Activated T-cell treated with anti-CD3 and anti-CD28 coated beads, Interleukin-2, amount 50 U/mL, for 1 hour (primary cell): Measurements from ENCODE around the gene PELI1.

Experiments used
- DNase-seq: peaks from one replicate; pipeline ENCODE4 v3.0.0-alpha.2; 2020

Gene PELI1

DNA sequence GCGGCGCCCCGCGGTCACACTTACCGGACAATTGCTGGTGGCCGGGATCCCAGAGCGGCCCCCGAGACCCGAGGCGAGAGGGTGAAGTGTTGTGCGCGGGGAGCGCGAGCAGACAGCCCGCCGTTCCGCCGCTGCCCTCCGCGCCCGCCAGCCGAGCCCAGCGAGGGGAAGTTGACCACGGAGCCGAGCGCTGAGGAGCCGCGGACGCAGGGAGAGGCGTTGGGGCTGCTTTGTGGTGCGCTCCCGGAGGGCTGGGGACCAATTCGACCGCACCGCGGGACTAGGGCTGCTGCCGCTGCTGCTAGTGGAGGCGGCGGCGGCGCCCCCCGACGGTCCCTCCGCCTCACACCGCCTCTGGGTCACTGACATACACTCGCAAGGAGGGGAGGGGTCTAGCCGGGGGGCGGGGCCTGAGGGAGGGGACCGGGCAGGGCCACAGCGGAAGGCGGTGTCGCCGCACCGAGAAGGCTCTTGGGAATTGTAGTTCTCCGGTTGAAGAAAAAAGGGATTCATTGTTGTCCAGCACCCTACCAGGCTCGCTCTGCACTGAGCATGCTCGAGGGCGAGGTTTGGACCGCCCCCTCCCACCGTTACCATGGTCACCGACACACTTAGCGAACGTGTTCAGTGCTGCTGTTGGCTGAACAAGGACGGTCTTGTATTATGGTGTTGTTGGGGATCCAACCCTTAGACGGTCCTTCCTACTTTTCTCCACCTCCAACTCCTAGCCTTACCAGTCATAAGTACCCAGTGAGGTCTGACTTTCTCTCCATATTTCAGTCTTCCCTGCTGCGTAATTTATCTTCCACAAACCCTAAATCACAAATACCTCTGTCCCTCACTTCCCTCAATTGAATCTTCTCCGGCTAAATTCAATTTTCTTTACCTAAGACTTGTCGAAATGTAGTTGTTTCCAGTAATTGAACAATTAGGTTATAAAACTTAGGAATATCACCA is at the start of gene PELI1:
TSS of gene PELI1 (minus strand) at position 364 of the 957 bp plus-strand sequence. CDS start 36,110 bp downstream, outside the sequence.
- peak; percentile 90 for DNase-seq

DNA sequence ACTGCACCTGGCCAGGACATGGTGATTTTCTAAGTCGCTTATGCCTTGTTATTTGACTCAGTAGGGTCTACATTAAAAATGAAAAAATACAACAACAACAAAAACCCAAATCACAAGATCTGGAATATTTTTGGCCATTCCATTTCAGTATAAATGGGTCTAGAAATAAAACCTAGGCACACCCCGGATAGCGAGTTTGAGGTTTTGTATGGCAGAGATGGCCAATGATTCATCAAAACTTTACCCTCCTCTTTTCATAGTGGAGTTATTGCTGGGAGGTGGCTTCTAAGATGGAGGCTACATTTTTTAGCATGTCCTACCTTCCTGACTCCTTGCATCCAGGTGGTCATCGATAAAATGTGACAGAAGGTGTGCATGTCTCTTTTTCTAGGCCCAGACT is 49.3 kb upstream of the PELI1 start:
- no peak for DNase-seq

DNA sequence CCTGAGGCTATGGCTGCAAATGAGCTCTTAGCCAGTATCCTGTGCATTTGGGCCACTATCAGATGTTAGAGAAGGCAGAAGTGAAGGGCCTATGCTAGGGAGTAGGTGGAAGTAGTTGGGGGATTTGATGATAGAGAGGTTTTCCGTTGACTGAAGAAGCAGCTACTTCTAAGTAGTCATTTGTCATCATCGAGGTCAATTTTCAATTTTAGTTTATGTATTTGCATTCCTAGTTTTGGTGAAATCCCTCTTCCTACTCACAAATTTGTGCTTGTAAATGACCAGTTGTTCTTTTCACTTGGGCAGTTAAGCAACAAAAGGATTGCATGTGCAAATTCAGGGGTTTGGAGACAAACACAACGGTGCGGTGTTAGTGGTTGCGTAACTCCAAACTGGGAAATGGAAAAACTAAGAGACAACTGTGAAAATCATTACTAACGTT is 48.5 kb upstream of the PELI1 start:
- no peak for DNase-seq

DNA sequence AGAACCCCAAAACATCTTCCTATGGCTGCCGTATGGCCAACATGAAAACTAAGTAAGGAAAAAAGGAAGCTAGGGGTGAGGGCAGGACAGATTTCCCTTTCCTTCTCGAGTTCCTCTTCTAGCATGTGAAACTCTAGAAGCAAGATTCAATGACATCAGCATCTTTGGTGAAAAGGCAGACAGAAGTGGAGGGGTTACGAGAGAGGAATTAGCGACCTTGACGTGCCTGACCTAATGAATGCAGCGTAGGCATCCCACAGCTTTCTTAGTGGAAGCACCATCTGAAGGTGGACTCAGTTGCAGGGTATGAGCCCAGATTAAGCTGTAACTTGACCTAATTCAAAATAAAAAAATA is 47.9 kb upstream of the PELI1 start:
- DNase-seq: no peak

DNA sequence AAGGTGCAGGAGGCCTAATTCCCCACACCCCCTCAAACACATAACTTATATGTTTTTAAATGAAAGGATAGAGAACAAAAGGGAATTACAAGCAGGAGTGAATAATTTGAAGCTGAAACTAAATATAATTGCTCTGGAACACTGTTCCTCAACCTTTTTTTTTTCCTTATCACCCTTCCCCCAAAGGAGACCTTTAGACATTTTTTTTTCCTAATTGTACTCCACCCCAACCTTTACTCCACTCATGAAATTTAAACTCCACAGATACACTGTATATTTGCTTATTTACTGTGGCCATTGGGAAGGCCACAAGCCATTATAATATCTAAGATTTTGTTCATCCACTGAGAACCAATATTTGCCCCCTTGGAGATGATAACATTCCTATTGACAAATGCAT is 45.4 kb upstream of the PELI1 start:
- DNase-seq: no peak

GRCh38 chr2:64189167-64189566 is 44.9 kb upstream of the PELI1 start:
- no peak for DNase-seq

GRCh38 chr2:64186699-64187605 is 42.7 kb upstream of the PELI1 start:
- no peak for DNase-seq

- DNase-seq: no peak
Observed at GRCh38 chr2:64179582-64180321, 35.5 kb upstream of the PELI1 start.

- DNase-seq: no peak
Observed at GRCh38 chr2:64177315-64177714, 33.1 kb upstream of the PELI1 start.

GRCh38 chr2:64175419-64176197 is 31.4 kb upstream of the PELI1 start:
- DNase-seq: no peak

- no peak for DNase-seq
Observed at GRCh38 chr2:64173156-64174135, 29.2 kb upstream of the PELI1 start.

GRCh38 chr2:64168756-64169155 is 24.5 kb upstream of the PELI1 start:
- no peak for DNase-seq

- DNase-seq: no peak
Observed at GRCh38 chr2:64168201-64168600, 24.0 kb upstream of the PELI1 start.

GRCh38 chr2:64166637-64167420 is 22.6 kb upstream of the PELI1 start:
- no peak for DNase-seq

- DNase-seq: no peak
Observed at GRCh38 chr2:64166212-64166611, 22.0 kb upstream of the PELI1 start.

DNA sequence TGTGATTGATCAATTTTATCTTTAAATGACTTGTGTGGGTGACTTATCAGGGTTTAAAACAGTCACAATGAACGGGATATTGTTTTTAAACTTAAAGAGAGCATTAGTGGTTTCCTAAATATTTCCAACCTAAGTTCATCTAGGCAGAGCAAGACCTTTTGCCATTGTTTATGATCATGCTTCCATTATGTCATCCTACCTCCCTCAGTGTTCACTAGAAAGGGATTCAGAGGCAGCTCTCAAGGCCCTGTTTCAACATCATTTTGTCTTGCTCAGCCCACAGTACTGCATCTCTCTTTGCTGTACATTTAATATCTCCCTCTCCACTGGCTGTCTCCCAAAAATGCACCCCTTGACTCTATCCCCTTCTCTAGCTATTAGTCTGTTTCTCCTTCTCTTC is 21.5 kb upstream of the PELI1 start:
- DNase-seq: no peak

- no peak for DNase-seq
Observed at GRCh38 chr2:64164629-64165028, 20.4 kb upstream of the PELI1 start.

GRCh38 chr2:64162516-64162915 is 18.3 kb upstream of the PELI1 start:
- DNase-seq: no peak

- no peak for DNase-seq
Observed at GRCh38 chr2:64157792-64158191, 13.6 kb upstream of the PELI1 start.

- no peak for DNase-seq
Observed at GRCh38 chr2:64153811-64154210, 9.6 kb upstream of the PELI1 start.
